HepG2 (cell line): ENCODE data around the gene ADGRG1. TPM values are rescaled to one million over a fixed set of nuclear protein-coding genes. Genes with fewer than 3 reads are reported as not detected.
A peak's percentile ranks its signal among the peaks of the same experiment; 100 is the strongest.

Source experiments
- CCDC6 ChIP-seq: sonication (generic); formaldehyde crosslinking; IDR thresholded peaks from 2 replicates; pipeline ENCODE4 v1.8.1; 2022; ENCODE audit warnings: mild to moderate bottlenecking, missing genetic modification reagents, moderate library complexity
- GABPA ChIP-seq, 2 experiments: IDR thresholded peaks; 2 replicates each; pipeline ENCODE4 v1.6.1; 2011 to 2016; ENCODE audit warnings: low read depth in 2 of 2, low read length in 1 of 2, missing biosample characterization in 1 of 2, missing genetic modification characterization in 1 of 2
- GATAD1 ChIP-seq: IDR thresholded peaks from 2 replicates; pipeline ENCODE4 v1.6.1; 2016; ENCODE audit warnings: missing genetic modification reagents, missing compliant biosample characterization
- GPN1 ChIP-seq: sonication (generic); formaldehyde crosslinking; IDR thresholded peaks from 2 replicates; pipeline ENCODE4 v1.5.1; 2020; ENCODE audit warnings: missing genetic modification reagents, borderline replicate concordance
- MEIS1 ChIP-seq: sonication (generic); formaldehyde crosslinking; IDR thresholded peaks from 2 replicates; pipeline ENCODE4 v1.9.0; 2021; ENCODE audit warnings: mild to moderate bottlenecking, missing genetic modification reagents, moderate library complexity, borderline replicate concordance
- NR2F1 ChIP-seq, 2 experiments: fragments of 450-650 bp in 1 of 2; formaldehyde crosslinking in 1 of 2; IDR thresholded peaks; 2 replicates each; pipeline versions ENCODE4 v1.5.0 to v1.6.1; 2016 to 2020; ENCODE audit warnings: mild to moderate bottlenecking in 1 of 2, missing compliant biosample characterization in 1 of 2, missing genetic modification reagents in 1 of 2, moderate library complexity in 1 of 2
- PRMT3 ChIP-seq: sonication (generic); formaldehyde crosslinking; IDR thresholded peaks from 2 replicates; pipeline ENCODE4 v1.8.1; 2022; ENCODE audit warnings: low read depth, mild to moderate bottlenecking, moderate library complexity, missing genetic modification reagents, borderline replicate concordance
- STAG1 ChIP-seq: sonication (generic); formaldehyde crosslinking; IDR thresholded peaks from 2 replicates; pipeline ENCODE4 v1.4.0; 2020; ENCODE audit warnings: missing genetic modification reagents
- TCF7 ChIP-seq: sonication (generic); IDR thresholded peaks from 2 replicates; pipeline ENCODE4 v1.6.1; 2016; ENCODE audit warnings: antibody characterized with exemption, low read depth
- ZKSCAN1 ChIP-seq: fragments of 150-350 bp; IDR thresholded peaks from 2 replicates; pipeline ENCODE4 v1.6.1; 2014; ENCODE audit warnings: low read length
- ZMAT3 ChIP-seq: sonication (generic); formaldehyde crosslinking; conservative IDR thresholded peaks from 2 replicates; pipeline ENCODE4 v1.7.0; 2021; ENCODE audit warnings: missing genetic modification reagents
- ZNF225 ChIP-seq: sonication (generic); formaldehyde crosslinking; IDR thresholded peaks from 2 replicates; pipeline ENCODE4 v1.4.0; 2020; ENCODE audit warnings: mild to moderate bottlenecking, missing genetic modification reagents
- ZNF33B ChIP-seq: sonication (generic); formaldehyde crosslinking; IDR thresholded peaks from 2 replicates; pipeline ENCODE4 v1.5.1; 2020; ENCODE audit warnings: mild to moderate bottlenecking, missing genetic modification reagents
- ZNF737 ChIP-seq: sonication (generic); formaldehyde crosslinking; IDR thresholded peaks from 2 replicates; pipeline ENCODE4 v1.5.0; 2020; ENCODE audit warnings: missing genetic modification reagents, mild to moderate bottlenecking, borderline replicate concordance
- ZNF746 ChIP-seq: sonication (generic); formaldehyde crosslinking; IDR thresholded peaks from 2 replicates; pipeline ENCODE4 v1.8.0; 2022; ENCODE audit warnings: mild to moderate bottlenecking, missing genetic modification reagents
- ZNF788 ChIP-seq: sonication (generic); formaldehyde crosslinking; IDR thresholded peaks from 2 replicates; pipeline ENCODE4 v1.5.0; 2020; ENCODE audit warnings: mild to moderate bottlenecking, missing genetic modification reagents, borderline replicate concordance
- polyA plus RNA-seq, 8 experiments: library from polyadenylated mRNA; depleted of rRNA in 3 of 8; stranded (reverse) in 7 of 8; unstranded in 1 of 8; fragments of >200 nt; fragmentation: Illumina TruSeq in 4 of 8; extraction: Trizol in 4 of 8; gene quantifications; 2 replicates each; pipeline versions ENCODE4 v1.2.1 to v1.2.3, GENCODE V29; 2011 to 2016; ENCODE audit warnings: low read depth in 4 of 8, missing spikeins in 1 of 8, mixed read lengths in 1 of 8; ENCODE audit not compliant: insufficient read depth in 1 of 8
- total RNA-seq, 5 experiments: library from RNA; depleted of rRNA; stranded (reverse); fragments of >200 nt; fragmentation: Illumina TruSeq; extraction: Trizol; gene quantifications; 2 replicates each; pipeline ENCODE4 v1.2.3, GENCODE V29; 2016; ENCODE audit warnings: low read depth in 1 of 5
- TF ChIP-seq, protein P1 (sequence below): sonication (generic); formaldehyde crosslinking; IDR thresholded peaks from 2 replicates; pipeline ENCODE4 v1.5.0; 2020; ENCODE audit warnings: mild to moderate bottlenecking, missing genetic modification reagents
- TF ChIP-seq, protein P2 (sequence below): IDR thresholded peaks from 2 replicates; pipeline ENCODE4 v1.6.1; 2016; ENCODE audit warnings: missing genetic modification reagents, missing compliant biosample characterization
- TF ChIP-seq, protein P3 (sequence below): sonication (generic); formaldehyde crosslinking; IDR thresholded peaks from 2 replicates; pipeline ENCODE4 v1.9.0; 2021; ENCODE audit warnings: missing genetic modification reagents, borderline replicate concordance
- TF ChIP-seq, protein P4 (sequence below), 2 experiments: sonication (generic) in 1 of 2; formaldehyde crosslinking in 1 of 2; IDR thresholded peaks; 2 replicates each; pipeline versions ENCODE4 v1.5.1 to v1.6.1; 2011 to 2020; ENCODE audit warnings: borderline replicate concordance in 1 of 2, low read depth in 1 of 2, low read length in 1 of 2, mild to moderate bottlenecking in 1 of 2, missing genetic modification reagents in 1 of 2, moderate library complexity in 1 of 2
- TF ChIP-seq, protein P5 (sequence below): sonication (generic); formaldehyde crosslinking; IDR thresholded peaks from 2 replicates; pipeline ENCODE4 v1.4.0; 2020; ENCODE audit warnings: mild to moderate bottlenecking, missing genetic modification reagents

Gene ADGRG1
- total and polyA plus RNA-seq, 2 of the 13 experiments (the other 11 are each of a cell fraction or from before 2014, with no cell fraction given): 2.7 to 5.9 TPM

DNA sequence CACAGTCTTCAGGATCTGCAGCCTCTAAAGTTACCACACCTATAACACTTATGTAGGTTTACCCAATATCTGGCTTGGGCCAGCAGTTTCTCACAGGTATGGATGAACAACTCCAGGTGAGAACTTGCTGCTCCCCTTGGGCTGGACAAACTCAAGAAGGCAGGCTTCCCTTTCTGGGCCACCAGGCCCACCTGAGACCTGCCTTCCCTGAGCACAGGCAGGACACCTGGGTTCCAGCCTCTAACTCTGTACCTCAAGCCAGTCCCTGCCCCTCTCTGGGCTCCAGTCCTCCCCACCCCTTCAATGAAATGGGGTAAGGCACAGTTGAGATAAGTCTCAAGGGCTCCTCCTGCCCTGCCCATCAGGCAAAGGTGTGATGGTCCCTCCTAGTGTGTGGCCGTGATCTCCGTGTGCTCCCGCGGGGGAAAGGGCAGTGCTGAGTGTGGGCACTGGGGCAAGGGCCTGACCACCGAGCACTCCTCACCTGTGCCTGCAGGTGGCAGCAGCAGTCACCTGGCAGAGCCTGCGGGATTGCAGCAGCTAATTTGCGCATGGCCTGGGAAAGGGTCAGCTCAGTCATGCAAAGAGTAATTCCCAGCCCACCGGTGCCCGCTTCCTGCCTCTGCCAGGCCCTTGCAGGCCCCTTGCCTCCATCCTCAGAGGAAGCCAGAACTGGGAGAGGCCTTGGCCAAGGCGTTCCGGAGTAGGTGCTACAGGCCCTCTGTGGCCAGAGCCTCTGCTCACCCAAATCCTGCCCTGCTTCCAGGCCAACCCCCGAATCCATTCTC, 28.2 kb upstream of the ADGRG1 start (continued):
- TF ChIP-seq ZNF225 (CRISPR knock-in tag): peak; percentile 91
- TF ChIP-seq ZNF788: peak; percentile 72; the same call in 1 of the 2 replicates
- TF ChIP-seq, protein P1, sequence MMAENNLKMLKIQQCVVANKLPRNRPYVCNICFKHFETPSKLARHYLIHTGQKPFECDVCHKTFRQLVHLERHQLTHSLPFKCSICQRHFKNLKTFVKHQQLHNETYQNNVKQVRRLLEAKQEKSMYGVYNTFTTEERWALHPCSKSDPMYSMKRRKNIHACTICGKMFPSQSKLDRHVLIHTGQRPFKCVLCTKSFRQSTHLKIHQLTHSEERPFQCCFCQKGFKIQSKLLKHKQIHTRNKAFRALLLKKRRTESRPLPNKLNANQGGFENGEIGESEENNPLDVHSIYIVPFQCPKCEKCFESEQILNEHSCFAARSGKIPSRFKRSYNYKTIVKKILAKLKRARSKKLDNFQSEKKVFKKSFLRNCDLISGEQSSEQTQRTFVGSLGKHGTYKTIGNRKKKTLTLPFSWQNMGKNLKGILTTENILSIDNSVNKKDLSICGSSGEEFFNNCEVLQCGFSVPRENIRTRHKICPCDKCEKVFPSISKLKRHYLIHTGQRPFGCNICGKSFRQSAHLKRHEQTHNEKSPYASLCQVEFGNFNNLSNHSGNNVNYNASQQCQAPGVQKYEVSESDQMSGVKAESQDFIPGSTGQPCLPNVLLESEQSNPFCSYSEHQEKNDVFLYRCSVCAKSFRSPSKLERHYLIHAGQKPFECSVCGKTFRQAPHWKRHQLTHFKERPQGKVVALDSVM (CRISPR knock-in tag): no peak
- TF ChIP-seq, protein P2, sequence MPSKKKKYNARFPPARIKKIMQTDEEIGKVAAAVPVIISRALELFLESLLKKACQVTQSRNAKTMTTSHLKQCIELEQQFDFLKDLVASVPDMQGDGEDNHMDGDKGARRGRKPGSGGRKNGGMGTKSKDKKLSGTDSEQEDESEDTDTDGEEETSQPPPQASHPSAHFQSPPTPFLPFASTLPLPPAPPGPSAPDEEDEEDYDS: 0 out of 2 replicates have a peak, but pooled peaks have one; percentile 15
- TF ChIP-seq, protein P3, sequence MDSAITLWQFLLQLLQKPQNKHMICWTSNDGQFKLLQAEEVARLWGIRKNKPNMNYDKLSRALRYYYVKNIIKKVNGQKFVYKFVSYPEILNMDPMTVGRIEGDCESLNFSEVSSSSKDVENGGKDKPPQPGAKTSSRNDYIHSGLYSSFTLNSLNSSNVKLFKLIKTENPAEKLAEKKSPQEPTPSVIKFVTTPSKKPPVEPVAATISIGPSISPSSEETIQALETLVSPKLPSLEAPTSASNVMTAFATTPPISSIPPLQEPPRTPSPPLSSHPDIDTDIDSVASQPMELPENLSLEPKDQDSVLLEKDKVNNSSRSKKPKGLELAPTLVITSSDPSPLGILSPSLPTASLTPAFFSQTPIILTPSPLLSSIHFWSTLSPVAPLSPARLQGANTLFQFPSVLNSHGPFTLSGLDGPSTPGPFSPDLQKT (CRISPR knock-in tag): no peak
- no peak for TF ChIP-seq PRMT3 (CRISPR knock-in tag)
- TF ChIP-seq GPN1: peak; percentile 67; the same call in 1 of the 2 replicates
- TF ChIP-seq TCF7: no peak
- TF ChIP-seq GATAD1 (CRISPR knock-in tag): 0 out of 2 replicates have a peak, but pooled peaks have one; percentile 41
- no peak for TF ChIP-seq ZKSCAN1
- TF ChIP-seq NR2F1 (CRISPR knock-in tag; IDR thresholded peaks at IDR 0.05): no peak
- TF ChIP-seq ZNF737 (CRISPR knock-in tag): no peak
- peak; percentile 98 for TF ChIP-seq STAG1 (CRISPR knock-in tag)
- TF ChIP-seq, protein P4, sequence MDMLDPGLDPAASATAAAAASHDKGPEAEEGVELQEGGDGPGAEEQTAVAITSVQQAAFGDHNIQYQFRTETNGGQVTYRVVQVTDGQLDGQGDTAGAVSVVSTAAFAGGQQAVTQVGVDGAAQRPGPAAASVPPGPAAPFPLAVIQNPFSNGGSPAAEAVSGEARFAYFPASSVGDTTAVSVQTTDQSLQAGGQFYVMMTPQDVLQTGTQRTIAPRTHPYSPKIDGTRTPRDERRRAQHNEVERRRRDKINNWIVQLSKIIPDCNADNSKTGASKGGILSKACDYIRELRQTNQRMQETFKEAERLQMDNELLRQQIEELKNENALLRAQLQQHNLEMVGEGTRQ (IDR thresholded peaks at IDR 0.05; ENCODE audit: low read depth, low read length): no peak
- TF ChIP-seq, protein P4 (CRISPR knock-in tag; IDR thresholded peaks at IDR 0.05; ENCODE audit: borderline replicate concordance): no peak
- TF ChIP-seq, protein P5, sequence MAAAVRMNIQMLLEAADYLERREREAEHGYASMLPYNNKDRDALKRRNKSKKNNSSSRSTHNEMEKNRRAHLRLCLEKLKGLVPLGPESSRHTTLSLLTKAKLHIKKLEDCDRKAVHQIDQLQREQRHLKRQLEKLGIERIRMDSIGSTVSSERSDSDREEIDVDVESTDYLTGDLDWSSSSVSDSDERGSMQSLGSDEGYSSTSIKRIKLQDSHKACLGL (CRISPR knock-in tag): peak; percentile 85
- 0 out of 2 replicates have a peak, but pooled peaks have one; percentile 29 for TF ChIP-seq MEIS1 (CRISPR knock-in tag)
- TF ChIP-seq ZNF746: no peak
- TF ChIP-seq ZMAT3 (CRISPR knock-in tag): no peak
- TF ChIP-seq ZNF33B (CRISPR knock-in tag): peak; percentile 42; the same call in 1 of the 2 replicates
- TF ChIP-seq CCDC6 (CRISPR knock-in tag): no peak
- no peak for TF ChIP-seq GABPA (IDR thresholded peaks at IDR 0.05; ENCODE audit: low read depth, low read length)
- TF ChIP-seq GABPA (CRISPR knock-in tag; IDR thresholded peaks at IDR 0.05; ENCODE audit: low read depth): no peak
